ENCODE measurements around the gene TRAIP.

TRAIP gene

DNA sequence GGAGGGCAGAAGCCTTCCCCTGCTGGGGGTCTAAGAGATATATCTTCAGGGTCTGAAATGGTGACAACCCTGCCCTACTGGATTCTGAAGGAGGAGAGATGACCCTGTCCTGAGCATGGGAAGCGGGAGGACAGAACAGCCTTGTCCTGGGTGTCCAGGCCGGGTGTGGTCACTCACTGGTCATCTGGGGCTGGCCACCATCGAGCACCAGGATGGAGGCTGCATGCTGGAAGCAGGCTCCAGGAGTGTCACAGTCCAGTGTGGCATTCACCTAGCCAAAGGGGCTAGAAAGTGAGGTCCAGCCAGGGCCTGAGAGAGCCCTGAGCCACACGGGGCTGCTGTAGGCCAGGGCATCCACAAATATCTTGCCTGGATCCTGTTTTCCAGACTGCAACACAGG, 61.9 kb downstream of the TRAIP start:
- Histone ChIP-seq H3K4me1 (ENCODE audit: control insufficient read depth, low read length) (peaks cover 14% of the 10 kb centered on the region), H3K9me3 (ENCODE audit: control insufficient read depth, insufficient read depth, low read length) (no peaks in the 10 kb centered on the region), H3K9me2 (replicated peaks; ENCODE audit: control insufficient read depth, low read length) (no peaks in the 10 kb centered on the region), H3K4me3 (ENCODE audit: low read length) (no peak overlapping the region), H3K79me2 (ENCODE audit: control insufficient read depth, low read length) (no peaks in the 10 kb centered on the region), H3K4me2 (ENCODE audit: low read length) (no peak overlapping the region), H3F3A (ENCODE audit: control insufficient read depth, insufficient read depth) (peaks cover 5% of the 10 kb centered on the region), H3K27me3 (ENCODE audit: control insufficient read depth, low read length) (no peaks in the 10 kb centered on the region), H3K36me3 (ENCODE audit: control insufficient read depth, low read length) (no peaks in the 10 kb centered on the region), H3K27ac (ENCODE audit: low read depth, low read length) (no peak overlapping the region), H4K20me1 (ENCODE audit: control insufficient read depth, insufficient read depth, low read depth, low read length) (no peaks in the 10 kb centered on the region)
- TF ChIP-seq, protein P1, sequence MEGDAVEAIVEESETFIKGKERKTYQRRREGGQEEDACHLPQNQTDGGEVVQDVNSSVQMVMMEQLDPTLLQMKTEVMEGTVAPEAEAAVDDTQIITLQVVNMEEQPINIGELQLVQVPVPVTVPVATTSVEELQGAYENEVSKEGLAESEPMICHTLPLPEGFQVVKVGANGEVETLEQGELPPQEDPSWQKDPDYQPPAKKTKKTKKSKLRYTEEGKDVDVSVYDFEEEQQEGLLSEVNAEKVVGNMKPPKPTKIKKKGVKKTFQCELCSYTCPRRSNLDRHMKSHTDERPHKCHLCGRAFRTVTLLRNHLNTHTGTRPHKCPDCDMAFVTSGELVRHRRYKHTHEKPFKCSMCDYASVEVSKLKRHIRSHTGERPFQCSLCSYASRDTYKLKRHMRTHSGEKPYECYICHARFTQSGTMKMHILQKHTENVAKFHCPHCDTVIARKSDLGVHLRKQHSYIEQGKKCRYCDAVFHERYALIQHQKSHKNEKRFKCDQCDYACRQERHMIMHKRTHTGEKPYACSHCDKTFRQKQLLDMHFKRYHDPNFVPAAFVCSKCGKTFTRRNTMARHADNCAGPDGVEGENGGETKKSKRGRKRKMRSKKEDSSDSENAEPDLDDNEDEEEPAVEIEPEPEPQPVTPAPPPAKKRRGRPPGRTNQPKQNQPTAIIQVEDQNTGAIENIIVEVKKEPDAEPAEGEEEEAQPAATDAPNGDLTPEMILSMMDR (IDR thresholded peaks at IDR 0.05; ENCODE audit: low read depth, low read length, poor library complexity, severe bottlenecking), result no peak
- no peak for TF ChIP-seq EZH2phosphoT487 (IDR thresholded peaks at IDR 0.05; ENCODE audit: borderline replicate concordance, low read length)

DNA sequence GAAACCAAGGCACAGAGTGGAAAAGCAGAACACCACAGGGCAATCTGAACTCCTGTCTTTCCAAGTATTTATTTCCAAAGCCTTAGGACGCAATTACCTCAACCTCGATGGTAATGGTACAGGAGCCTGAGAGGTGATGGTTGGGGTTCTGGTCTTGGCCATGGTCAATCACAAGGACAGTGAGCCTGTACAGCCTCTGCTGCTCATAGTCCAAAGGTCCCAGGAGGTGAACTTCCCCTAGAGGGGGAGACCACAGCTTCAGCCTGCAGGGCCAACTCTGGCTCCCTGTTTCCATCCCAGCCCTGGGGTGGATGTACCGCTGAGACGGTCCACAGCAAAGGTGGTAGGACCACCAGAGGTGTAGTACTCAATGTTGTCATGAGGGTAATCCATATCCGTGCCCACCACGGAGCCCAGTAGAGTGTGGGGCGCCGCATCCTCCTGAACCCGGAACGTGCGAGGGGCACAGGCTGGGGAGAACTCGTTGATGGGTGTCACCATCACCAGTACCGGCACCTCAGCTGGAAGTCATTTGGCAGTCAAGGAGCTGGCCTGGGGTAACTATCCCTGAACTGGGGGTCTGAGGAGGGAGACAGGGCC, 62.8 kb downstream of the TRAIP start:
- Histone ChIP-seq H3K9me2 (replicated peaks; ENCODE audit: control insufficient read depth, low read length) (no peaks in the 10 kb centered on the region), H3K27ac (ENCODE audit: low read depth, low read length) (no peak overlapping the region), H3K27me3 (ENCODE audit: control insufficient read depth, low read length) (no peaks in the 10 kb centered on the region), H3F3A (ENCODE audit: control insufficient read depth, insufficient read depth) (peaks cover 5% of the 10 kb centered on the region), H3K9me3 (ENCODE audit: control insufficient read depth, insufficient read depth, low read length) (no peaks in the 10 kb centered on the region), H4K20me1 (ENCODE audit: control insufficient read depth, insufficient read depth, low read depth, low read length) (no peaks in the 10 kb centered on the region), H3K79me2 (ENCODE audit: control insufficient read depth, low read length) (no peaks in the 10 kb centered on the region), H3K4me1 (ENCODE audit: control insufficient read depth, low read length) (peaks cover 17% of the 10 kb centered on the region), H3K4me3 (ENCODE audit: low read length) (no peak overlapping the region), H3K4me2 (ENCODE audit: low read length) (no peak overlapping the region), H3K36me3 (ENCODE audit: control insufficient read depth, low read length) (no peaks in the 10 kb centered on the region)
- TF ChIP-seq, protein P1 (IDR thresholded peaks at IDR 0.05; ENCODE audit: low read depth, low read length, poor library complexity, severe bottlenecking), result no peak
- TF ChIP-seq EZH2phosphoT487 (IDR thresholded peaks at IDR 0.05; ENCODE audit: borderline replicate concordance, low read length), result no peak

DNA sequence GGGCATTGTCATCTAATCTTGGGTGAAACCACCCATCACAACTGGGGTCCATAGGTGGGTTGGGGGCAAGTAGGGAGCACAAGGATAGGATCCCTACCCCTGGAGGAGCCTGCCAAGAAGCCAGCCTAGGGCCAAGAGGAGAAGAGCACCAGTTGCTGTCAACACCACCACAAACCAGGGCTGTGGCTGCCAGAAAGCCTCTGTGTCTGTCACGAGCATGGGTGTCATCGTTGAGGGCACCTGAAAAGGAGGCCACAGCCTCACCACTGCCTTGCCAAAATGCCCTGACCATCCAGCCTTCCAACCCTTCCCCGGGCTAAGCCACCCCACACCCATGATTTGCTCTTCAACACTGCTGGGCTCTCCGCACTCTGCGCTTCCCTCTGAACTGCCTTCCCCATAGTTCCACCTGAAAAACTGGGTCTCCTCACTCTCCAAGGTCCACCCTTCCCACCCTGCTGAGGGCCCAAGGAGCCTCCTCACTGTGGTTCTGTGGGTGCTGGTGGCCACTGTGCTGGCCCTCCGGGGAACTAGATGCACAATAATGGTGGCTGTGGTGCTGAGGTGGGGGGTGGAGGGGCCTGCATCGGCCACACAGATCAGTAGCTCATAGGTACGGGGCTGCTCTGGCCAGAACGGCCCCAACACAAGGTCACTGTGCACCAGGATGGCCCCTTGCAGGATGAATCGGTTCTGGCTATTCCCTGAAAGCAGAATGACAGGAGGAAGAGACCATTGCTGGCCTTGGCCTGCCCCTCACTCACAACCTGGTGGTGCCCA, 63.8 kb downstream of the TRAIP start:
- Histone ChIP-seq H3K9me3 (ENCODE audit: control insufficient read depth, insufficient read depth, low read length) (no peaks in the 10 kb centered on the region), H3K36me3 (ENCODE audit: control insufficient read depth, low read length) (no peaks in the 10 kb centered on the region), H3K4me1 (ENCODE audit: control insufficient read depth, low read length) (peaks cover 17% of the 10 kb centered on the region), H3K4me3 (ENCODE audit: low read length) (no peak overlapping the region), H4K20me1 (ENCODE audit: control insufficient read depth, insufficient read depth, low read depth, low read length) (no peaks in the 10 kb centered on the region), H3K79me2 (ENCODE audit: control insufficient read depth, low read length) (no peaks in the 10 kb centered on the region), H3K27ac (ENCODE audit: low read depth, low read length) (no peak overlapping the region), H3K4me2 (ENCODE audit: low read length) (no peak overlapping the region), H3F3A (ENCODE audit: control insufficient read depth, insufficient read depth) (peaks cover 5% of the 10 kb centered on the region), H3K9me2 (replicated peaks; ENCODE audit: control insufficient read depth, low read length) (no peaks in the 10 kb centered on the region), H3K27me3 (ENCODE audit: control insufficient read depth, low read length) (no peaks in the 10 kb centered on the region)
- TF ChIP-seq, protein P1 (IDR thresholded peaks at IDR 0.05; ENCODE audit: low read depth, low read length, poor library complexity, severe bottlenecking), result no peak
